H1 (cell line): ENCODE results near the gene ACADVL. TPM values are rescaled to one million over a fixed set of nuclear protein-coding genes. Genes with fewer than 3 reads are reported as not detected.

Experiments used
- CTCF ChIA-PET: fragments of 300-600 bp; sonication (Branson Sonifier 250); formaldehyde crosslinking; loops from one replicate; lab custom pipeline; 2021; ENCODE audit not compliant: partially characterized antibody; lab: Charles Lee
- POLR2A ChIA-PET: fragments of 300-600 bp; sonication (Branson Sonifier 250); formaldehyde crosslinking; loops from one replicate; lab custom pipeline; 2021; ENCODE audit warnings: inconsistent platforms; ENCODE audit not compliant: partially characterized antibody; lab: Charles Lee
- DNase-seq, 2 experiments: peaks; one replicate each; pipeline versions ENCODE4 v3.0.0 to v3.0.0-alpha.2; 2010 to 2022; ENCODE audit warnings: low spot score in 2 of 2, low read depth in 1 of 2, mixed read lengths in 1 of 2
- FAIRE-seq: peaks from 2 replicates; lab custom pipeline; 2011; peaks lifted over from hg19 to GRCh38; lab: Jason Lieb, UNC
- H2AFZ ChIP-seq: 2 replicates; pipeline ENCODE4 v1.8.1; 2012; ENCODE audit warnings: low read length, inconsistent platforms
- H2AK5ac ChIP-seq: 2 replicates; pipeline ENCODE4 v1.6.1; 2013; ENCODE audit warnings: low read depth, low read length
- H2BK120ac ChIP-seq: replicated peaks from 2 replicates; pipeline ENCODE3; 2013; ENCODE audit warnings: low read depth, low read length, inconsistent platforms
- H2BK12ac ChIP-seq: 2 replicates; pipeline ENCODE4 v1.6.1; 2013; ENCODE audit warnings: low read depth, low read length
- H2BK15ac ChIP-seq: 2 replicates; pipeline ENCODE4 v1.6.1; 2013; ENCODE audit warnings: low read length
- H2BK20ac ChIP-seq: 2 replicates; pipeline ENCODE4 v1.6.1; 2013; ENCODE audit warnings: low read length
- H2BK5ac ChIP-seq: 2 replicates; pipeline ENCODE4 v1.6.1; 2013; ENCODE audit warnings: low read depth, low read length
- H3K14ac ChIP-seq: 2 replicates; pipeline ENCODE4 v1.6.1; 2013; ENCODE audit warnings: inconsistent platforms; ENCODE audit not compliant: insufficient read length
- H3K18ac ChIP-seq: 2 replicates; pipeline ENCODE4 v1.6.1; 2013; ENCODE audit warnings: low read length; ENCODE audit errors: extremely low read depth
- H3K23ac ChIP-seq: 2 replicates; pipeline ENCODE4 v1.6.1; 2013; ENCODE audit warnings: inconsistent platforms; ENCODE audit not compliant: insufficient read length
- H3K23me2 ChIP-seq: 2 replicates; pipeline ENCODE4 v1.6.1; 2013; ENCODE audit warnings: low read depth, low read length
- H3K27ac ChIP-seq: 2 replicates; pipeline ENCODE4 v1.6.1; 2011; ENCODE audit warnings: low read depth, low read length, inconsistent platforms
- H3K27me3 ChIP-seq, 4 experiments: replicated peaks in 1 of 4; 1 replicate in 1 of 4; 2 replicates in 3 of 4; pipeline versions ENCODE4 v1.6.1 to v1.8.1; 2011 to 2013; ENCODE audit warnings: low read length in 3 of 4, mild to moderate bottlenecking in 3 of 4, inconsistent platforms in 2 of 4, mixed read lengths in 2 of 4, moderate library complexity in 1 of 4; ENCODE audit not compliant: control insufficient read depth in 3 of 4, insufficient read depth in 3 of 4; ENCODE audit errors: extremely low read depth in 1 of 4
- H3K36me3 ChIP-seq, 4 experiments: 2 replicates each; pipeline versions ENCODE4 v1.6.1 to v1.8.1; 2011 to 2013; ENCODE audit warnings: mild to moderate bottlenecking in 4 of 4, low read length in 3 of 4, moderate library complexity in 2 of 4, control low read depth in 1 of 4, inconsistent platforms in 1 of 4; ENCODE audit not compliant: insufficient read depth in 4 of 4, control insufficient read depth in 2 of 4
- H3K4ac ChIP-seq: replicated peaks from 2 replicates; pipeline ENCODE3; 2013; ENCODE audit warnings: low read length, low read depth, mixed read lengths, inconsistent platforms; ENCODE audit not compliant: insufficient read length
- H3K4me1 ChIP-seq, 4 experiments: replicated peaks in 1 of 4; 1 replicate in 1 of 4; 2 replicates in 3 of 4; pipeline versions ENCODE4 v1.6.1 to v1.8.1; 2011 to 2013; ENCODE audit warnings: low read length in 3 of 4, inconsistent platforms in 2 of 4, mixed read lengths in 1 of 4; ENCODE audit not compliant: insufficient read depth in 4 of 4, control insufficient read depth in 3 of 4
- H3K4me2 ChIP-seq, 2 experiments: 2 replicates each; pipeline versions ENCODE4 v1.6.1 to v1.8.1; 2011 to 2013; ENCODE audit warnings: low read depth in 2 of 2, low read length in 2 of 2, control low read depth in 1 of 2, inconsistent platforms in 1 of 2, mild to moderate bottlenecking in 1 of 2; ENCODE audit not compliant: insufficient read depth in 1 of 2
- H3K4me3 ChIP-seq, 4 experiments: fragments of 200-600, 300-600 bp in 1 of 4; sonication (generic), shearing (Covaris generic), sonication (Bioruptor Twin) in 1 of 4; 2 replicates each; pipeline versions ENCODE4 v1.5.1 to v1.8.1; 2011 to 2016; ENCODE audit warnings: low read length in 4 of 4, low read depth in 3 of 4, control low read depth in 2 of 4, inconsistent platforms in 2 of 4, mild to moderate bottlenecking in 2 of 4, mixed read lengths in 1 of 4, moderate library complexity in 1 of 4; ENCODE audit not compliant: insufficient read depth in 2 of 4; ENCODE audit errors: extremely low read depth in 1 of 4
- H3K56ac ChIP-seq: replicated peaks from 2 replicates; pipeline ENCODE3; 2013; ENCODE audit warnings: low read depth, mild to moderate bottlenecking, mixed read lengths, low read length, inconsistent platforms; ENCODE audit not compliant: insufficient read length
- H3K79me1 ChIP-seq: 2 replicates; pipeline ENCODE4 v1.6.1; 2013; ENCODE audit warnings: low read depth, low read length, control low read depth
- H3K79me2 ChIP-seq, 2 experiments: 2 replicates each; pipeline versions ENCODE4 v1.6.1 to v1.8.1; 2012 to 2013; ENCODE audit warnings: low read length in 2 of 2, mild to moderate bottlenecking in 2 of 2, inconsistent platforms in 1 of 2; ENCODE audit not compliant: insufficient read depth in 2 of 2, control insufficient read depth in 1 of 2
- H3K9ac ChIP-seq, 4 experiments: replicated peaks in 1 of 4; 1 replicate in 1 of 4; 2 replicates in 3 of 4; pipeline versions ENCODE4 v1.6.1 to v1.8.1; 2011 to 2013; ENCODE audit warnings: low read depth in 3 of 4, low read length in 3 of 4, control low read depth in 2 of 4, mild to moderate bottlenecking in 2 of 4, moderate library complexity in 2 of 4, inconsistent platforms in 1 of 4; ENCODE audit errors: extremely low read depth in 1 of 4
- H3K9me3 ChIP-seq, 2 experiments: 2 replicates each; pipeline versions ENCODE4 v1.6.1 to v1.8.1; 2012 to 2013; ENCODE audit warnings: mild to moderate bottlenecking in 2 of 2, moderate library complexity in 2 of 2, control low read depth in 1 of 2, inconsistent platforms in 1 of 2, low read depth in 1 of 2, low read length in 1 of 2, mixed read lengths in 1 of 2; ENCODE audit not compliant: insufficient read depth in 2 of 2
- H4K20me1 ChIP-seq, 2 experiments: replicated peaks in 1 of 2; 2 replicates each; pipeline versions ENCODE3 to v1.8.1; 2011 to 2013; ENCODE audit warnings: inconsistent platforms in 2 of 2, low read length in 2 of 2, mild to moderate bottlenecking in 1 of 2; ENCODE audit not compliant: insufficient read depth in 2 of 2, control insufficient read depth in 1 of 2
- H4K5ac ChIP-seq: 2 replicates; pipeline ENCODE4 v1.6.1; 2013; ENCODE audit warnings: low read length, low read depth, mixed read lengths, inconsistent platforms; ENCODE audit not compliant: insufficient read length
- H4K8ac ChIP-seq: 2 replicates; pipeline ENCODE4 v1.8.0; 2013; ENCODE audit warnings: mild to moderate bottlenecking, moderate library complexity, low read length, inconsistent platforms; ENCODE audit not compliant: insufficient read depth; ENCODE audit errors: extremely low read depth
- H4K91ac ChIP-seq: replicated peaks from 2 replicates; pipeline ENCODE3; 2013; ENCODE audit warnings: low read length, mixed read lengths, inconsistent platforms; ENCODE audit not compliant: insufficient read length
- ATF2 ChIP-seq: IDR thresholded peaks from 2 replicates; pipeline ENCODE4 v1.6.1; 2012; ENCODE audit warnings: low read length, inconsistent platforms
- CREB1 ChIP-seq: IDR thresholded peaks from 2 replicates; pipeline ENCODE4 v1.6.1; 2012; ENCODE audit warnings: inconsistent platforms
- HDAC2 ChIP-seq, 2 experiments: fragments of 300-600 bp in 1 of 2; sonication (generic) in 1 of 2; IDR thresholded peaks; 2 replicates each; pipeline ENCODE4 v1.6.1; 2011 to 2012; ENCODE audit warnings: low read depth in 2 of 2, low read length in 2 of 2, mild to moderate bottlenecking in 2 of 2, moderate library complexity in 2 of 2, borderline replicate concordance in 1 of 2, inconsistent platforms in 1 of 2
- MAX ChIP-seq: IDR thresholded peaks from 2 replicates; pipeline ENCODE4 v1.6.1; 2012; ENCODE audit warnings: inconsistent platforms
- PHF8 ChIP-seq: fragments of 200-600 bp; sonication (generic); conservative IDR thresholded peaks from 2 replicates; pipeline ENCODE4 v1.7.1; 2012; ENCODE audit warnings: low read depth, mild to moderate bottlenecking, inconsistent platforms, low read length, moderate library complexity
- SIRT6 ChIP-seq: IDR thresholded peaks from one replicate; pipeline ENCODE4 v1.7.1; 2012; ENCODE audit warnings: low read length, inconsistent platforms
- SIX5 ChIP-seq: IDR thresholded peaks from 2 replicates; pipeline ENCODE4 v1.6.1; 2011; ENCODE audit warnings: mild to moderate bottlenecking, low read depth, low read length
- TAF7 ChIP-seq: optimal IDR thresholded peaks from 2 replicates; pipeline ENCODE3; 2011; ENCODE audit warnings: low read depth, mild to moderate bottlenecking, inconsistent platforms, low read length, moderate library complexity, borderline replicate concordance
- TBP ChIP-seq: IDR thresholded peaks from 2 replicates; pipeline ENCODE4 v1.6.1; 2011; ENCODE audit warnings: low read depth, low read length, improper control_type of control experiment
- YY1 ChIP-seq: IDR thresholded peaks from 2 replicates; pipeline ENCODE4 v1.6.1; 2011; ENCODE audit warnings: low read depth, mild to moderate bottlenecking, low read length
- WGBS, 2 experiments: shearing (Covaris generic) in 1 of 2; methylation state at CpG; one replicate each; pipeline versions ENCODE4 v1.1.6 to v1.1.7; 2013 to 2015; ENCODE audit warnings: low lambda C conversion rate in 2 of 2, mixed read lengths in 2 of 2, inconsistent platforms in 1 of 2, low coverage in 1 of 2, missing lambda C conversion rate in 1 of 2; ENCODE audit not compliant: insufficient replicate concordance in 2 of 2, insufficient coverage in 1 of 2, insufficient read length in 1 of 2; ENCODE audit errors: extremely low coverage in 1 of 2, missing lambda C conversion rate in 1 of 2; 5-methylcytosine and 5-hydroxymethylcytosine counted together
- polyA plus RNA-seq, 7 experiments: library from polyadenylated mRNA; depleted of rRNA in 3 of 7; stranded (reverse) in 5 of 7; unstranded in 2 of 7; fragments of >200 nt in 5 of 7; fragments of 200-250 nt in 2 of 7; gene quantifications; 1 replicate in 5 of 7; 2 replicates in 1 of 7; 4 replicates in 1 of 7; pipeline versions ENCODE4 v1.2.1 to v1.2.3, GENCODE V29; 2011 to 2013; ENCODE audit warnings: missing spikeins in 2 of 7, mixed read lengths in 2 of 7
- total RNA-seq: library from RNA; stranded (reverse); fragmentation: NEBNext Ultra II Directional; extraction: Animal tissue kit (Norgen Biotek cat#: 25700); gene quantifications from 2 replicates; pipeline ENCODE4 v1.2.1, GENCODE V29; 2021

ACADVL gene
- total and polyA plus RNA-seq, 2 of the 8 experiments (the other 6 are each of a cell fraction or from before 2014, with no cell fraction given): 181 to 231 TPM

- Histone ChIP-seq H3K4ac (peak within 1 kb of the TSS; percentile 88), H3K79me2 (peaks cover 23 to 54% of the 10 kb centered on the region in 2 experiments), H4K5ac (peak within 1 kb of the TSS; percentile 92), H2AK5ac (no peak within 1 kb of the TSS), H3K56ac (peak within 1 kb of the TSS; percentile 73), H4K20me1 (peaks cover 4 to 11% of the 10 kb centered on the region in 2 experiments), H2BK5ac (peak within 1 kb of the TSS; percentile 89), H3K23ac (no peak within 1 kb of the TSS), H3K27me3 (no peaks in the 10 kb centered on the region), H2BK15ac (no peak within 1 kb of the TSS), H3K79me1 (peaks cover 16% of the 10 kb centered on the region), H2AFZ (peak within 1 kb of the TSS; percentile 93; the same call in 1 of the 2 replicates), H3K36me3 (peaks cover 3 to 16% (median 10%) of the 10 kb centered on the region in 4 experiments; a peak in 7 of 8 replicates), H2BK120ac (no peak within 1 kb of the TSS), H3K9me3 (no peaks in the 10 kb centered on the region), H3K18ac (peak within 1 kb of the TSS; percentile 97), H4K8ac (peak within 1 kb of the TSS; percentile 99), H4K91ac (peak within 1 kb of the TSS; percentile 70), H2BK12ac (peak within 1 kb of the TSS; percentile 86), H3K4me3 (peak within 1 kb of the TSS; percentile 58 to 84 (median 79)), H3K9ac (peak within 1 kb of the TSS; percentile 87 to 91 (median 90)), H3K14ac (no peak within 1 kb of the TSS), H3K27ac (peak within 1 kb of the TSS; percentile 97), H3K4me1 (peaks cover 3 to 11% (median 4%) of the 10 kb centered on the region in 4 experiments), H3K23me2 (peaks cover 7% of the 10 kb centered on the region), H2BK20ac (no peak within 1 kb of the TSS), H3K4me2 (peak within 1 kb of the TSS; percentile 89 to 99)
- peak; percentile 82 for FAIRE-seq
- 1% methylated on average over 15 of the region's 41 CpGs; no CpG with 5 or more reads in 1 of the 2 experiments for WGBS, 2 experiments
- peak; percentile 96 to 99 for DNase-seq
- POLR2A ChIA-PET: interaction anchor here (0.7 to 8.3 kb wide), 15 partner anchors 9 to 323 kb away, joined by 3 to 121 read pairs (median 6); partner anchors contain the start of genes ACADVL, CLDN7, DLG4 and DVL2
- CTCF ChIA-PET: interaction anchor here (1.1 kb wide), 1 partner anchor 11 kb away, joined by 3 read pairs; the partner anchor contains the start of gene CLDN7
- TF ChIP-seq PHF8: peak; percentile 82
- TF ChIP-seq SIX5: no peak
- TF ChIP-seq HDAC2 (IDR thresholded peaks at IDR 0.05; ENCODE audit: borderline replicate concordance in 1 of 2, low read depth in 2 of 2, low read length in 2 of 2): peak in 1 of 2 experiments; percentile 38; a peak in 1 of 4 replicates
- peak; percentile 62 for TF ChIP-seq TBP
- peak; percentile 45 for TF ChIP-seq TAF7
- no peak for TF ChIP-seq ATF2
- peak; percentile 81; the same call in 1 of the 2 replicates for TF ChIP-seq CREB1
- no peak for TF ChIP-seq SIRT6
- peak; percentile 96 for TF ChIP-seq YY1
- peak; percentile 22; the same call in 1 of the 2 replicates for TF ChIP-seq MAX
These were observed 32.0 kb downstream of the ACADVL start, which contains the start of gene CTDNEP1 for GRCh38 chr17:7251661-7252175. Gene CTDNEP1, minus strand, starts transcription at chr17:7251734. Its CDS starts 438 bp downstream, at chr17:7251296.
